GM19351 (cell line): ENCODE results near the gene PANK4.

ENCODE experiments used
- ATAC-seq: cut with Tn5 transposase; IDR thresholded peaks from one replicate; pipeline ENCODE4 v1.9.1; 2021; ENCODE audit warnings: mild to moderate bottlenecking, moderate library complexity; ENCODE audit not compliant: unreplicated experiment

PANK4 gene

DNA sequence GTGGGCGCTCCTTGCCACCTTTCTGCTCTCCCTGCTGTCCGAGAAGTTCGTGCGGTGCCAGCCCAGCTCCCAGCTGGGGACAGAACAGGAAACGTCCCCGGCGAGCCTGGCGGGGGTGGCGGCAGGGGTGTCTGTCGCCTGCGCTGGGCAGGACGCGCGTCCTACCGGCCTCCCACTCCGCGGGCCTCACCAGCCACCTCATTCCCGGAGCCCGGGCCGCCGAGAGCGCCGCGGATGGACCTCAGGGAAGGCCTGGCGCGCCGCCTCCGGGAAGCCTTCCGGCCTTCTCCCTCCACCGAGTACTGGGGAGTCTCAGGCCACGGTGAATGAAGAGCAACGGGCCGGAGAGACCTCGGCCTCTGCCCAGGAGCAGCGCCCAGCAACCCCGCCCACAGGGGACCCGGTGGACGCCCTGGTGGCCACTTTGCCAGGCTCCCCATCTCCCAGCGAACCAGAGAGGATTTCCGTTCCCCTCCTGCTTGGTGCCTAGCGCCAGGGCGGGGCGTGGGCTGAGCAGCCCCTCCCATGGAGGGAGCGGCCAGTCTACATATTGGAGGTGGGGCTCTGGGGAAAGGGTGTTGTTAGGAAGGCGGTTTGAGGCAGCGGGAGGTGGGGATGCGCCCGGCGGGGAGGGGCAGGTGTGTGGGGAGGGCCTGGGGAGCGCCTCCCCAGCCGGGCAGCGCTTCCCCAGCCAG, 20.3 kb upstream of the PANK4 start:
- ATAC-seq, result peak; percentile 36

DNA sequence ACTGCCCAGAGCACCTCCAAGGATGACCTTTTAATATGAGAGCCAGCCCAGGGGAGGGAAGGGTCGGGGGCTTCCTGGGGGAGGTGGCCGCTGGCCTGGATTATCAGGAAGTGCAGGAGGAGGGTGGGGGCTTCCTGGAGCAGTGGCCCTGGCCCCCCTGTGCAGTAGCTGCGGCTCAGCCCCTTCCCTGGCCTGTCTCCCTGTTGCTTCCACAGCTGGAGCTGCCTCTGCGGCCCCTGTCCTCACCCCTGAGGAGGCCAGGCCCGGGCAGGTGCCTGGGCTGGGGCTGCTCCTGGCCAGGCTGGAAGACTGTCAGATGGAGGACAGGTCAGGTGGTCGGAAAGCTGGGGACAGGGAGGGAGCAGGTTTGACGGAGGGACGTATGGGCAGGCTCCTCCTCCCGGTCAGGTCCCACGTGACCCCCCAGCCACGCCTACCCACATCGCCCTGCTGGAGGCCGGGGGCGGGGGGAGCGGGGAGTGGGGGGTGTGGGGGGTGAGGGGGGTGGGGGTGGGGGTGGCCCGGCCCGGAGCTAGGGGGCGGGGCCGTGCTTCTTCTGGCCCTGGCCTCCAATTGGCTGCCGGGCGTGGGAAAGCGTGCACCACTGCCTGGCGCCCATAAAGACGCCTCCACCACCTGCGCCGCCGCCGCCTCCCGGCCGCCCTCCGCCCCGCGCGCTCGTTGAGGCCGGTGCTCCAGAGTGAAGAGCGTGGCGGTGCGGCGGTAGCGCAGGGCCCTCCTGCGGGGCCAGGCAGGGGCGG, 19.5 kb upstream of the PANK4 start:
- ATAC-seq, result peak; percentile 35

DNA sequence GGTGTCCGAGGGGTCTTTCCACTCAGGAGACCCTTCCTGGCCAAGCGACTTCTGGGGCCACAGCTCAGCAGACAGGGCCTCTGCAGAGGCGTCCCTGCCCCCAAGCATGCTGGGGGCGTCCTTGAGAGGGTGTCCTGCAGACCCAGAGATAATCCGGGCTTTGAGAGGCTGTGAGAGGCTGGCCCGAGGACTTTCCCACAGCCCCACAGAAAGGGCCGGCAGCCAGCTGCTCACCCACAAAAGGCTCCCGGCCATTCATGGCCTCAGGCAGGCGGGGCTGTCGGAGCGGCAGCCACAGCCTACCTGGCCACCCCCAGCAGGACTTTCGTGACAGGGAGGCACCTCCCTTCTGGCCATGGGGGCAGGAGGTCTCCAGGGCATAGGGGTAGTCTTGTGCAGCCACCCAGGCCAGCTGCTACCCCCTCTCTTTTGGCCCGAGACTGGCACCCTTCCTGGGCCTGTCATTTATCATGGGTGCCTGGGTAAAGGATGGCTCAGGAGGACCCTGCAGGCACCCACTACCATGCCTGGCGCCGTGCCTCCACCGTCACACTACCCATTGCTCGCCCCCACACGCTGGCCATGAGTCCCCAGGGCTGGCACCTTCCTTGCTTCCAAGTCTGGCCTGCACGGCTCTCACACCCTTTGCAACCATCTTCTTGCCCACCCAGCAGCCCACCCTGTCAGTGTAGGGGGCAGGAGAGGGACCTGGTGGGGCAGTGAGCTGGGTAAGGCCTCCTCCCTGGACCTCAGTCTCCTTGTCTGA, 18.7 kb upstream of the PANK4 start:
- ATAC-seq, result no peak

DNA sequence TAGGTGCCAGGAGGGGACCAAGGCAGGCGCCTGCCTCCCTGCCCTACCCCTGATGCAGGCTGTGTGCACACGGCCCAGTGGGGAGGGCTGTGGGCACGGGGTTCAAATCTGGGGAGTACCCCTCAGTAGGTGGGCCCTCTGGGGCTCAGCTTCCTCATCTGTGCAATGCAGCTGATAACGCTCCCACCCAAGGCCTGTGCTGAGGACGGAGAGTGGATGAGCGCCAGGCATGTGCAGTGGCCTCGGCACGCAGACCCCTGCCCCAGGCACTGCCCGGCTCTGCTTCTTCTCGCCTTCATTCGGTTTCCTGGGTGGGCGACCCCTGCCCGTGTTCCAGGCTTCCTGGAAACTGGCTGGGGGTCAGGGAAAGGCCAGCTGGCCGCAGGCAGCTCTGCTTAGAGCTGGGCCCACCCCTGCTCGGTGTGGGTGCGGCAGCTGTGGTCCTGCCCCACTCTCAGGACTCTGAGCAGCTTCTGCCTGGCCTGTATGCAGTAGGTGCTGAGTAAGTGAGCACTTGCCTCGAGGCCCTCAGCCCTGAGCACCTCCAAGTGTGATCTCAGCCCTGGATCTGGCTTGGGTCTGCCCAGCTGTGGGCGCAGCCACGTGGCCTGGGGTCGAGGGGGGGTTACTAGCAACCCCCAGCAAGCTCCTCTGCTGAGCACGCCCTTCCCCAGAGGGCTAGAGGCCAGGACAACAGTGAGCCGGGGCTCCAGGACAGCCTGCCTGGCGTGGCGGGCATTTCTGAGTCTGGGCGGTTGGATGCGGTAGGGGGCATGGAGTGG, 17.9 kb upstream of the PANK4 start:
- ATAC-seq, result no peak

DNA sequence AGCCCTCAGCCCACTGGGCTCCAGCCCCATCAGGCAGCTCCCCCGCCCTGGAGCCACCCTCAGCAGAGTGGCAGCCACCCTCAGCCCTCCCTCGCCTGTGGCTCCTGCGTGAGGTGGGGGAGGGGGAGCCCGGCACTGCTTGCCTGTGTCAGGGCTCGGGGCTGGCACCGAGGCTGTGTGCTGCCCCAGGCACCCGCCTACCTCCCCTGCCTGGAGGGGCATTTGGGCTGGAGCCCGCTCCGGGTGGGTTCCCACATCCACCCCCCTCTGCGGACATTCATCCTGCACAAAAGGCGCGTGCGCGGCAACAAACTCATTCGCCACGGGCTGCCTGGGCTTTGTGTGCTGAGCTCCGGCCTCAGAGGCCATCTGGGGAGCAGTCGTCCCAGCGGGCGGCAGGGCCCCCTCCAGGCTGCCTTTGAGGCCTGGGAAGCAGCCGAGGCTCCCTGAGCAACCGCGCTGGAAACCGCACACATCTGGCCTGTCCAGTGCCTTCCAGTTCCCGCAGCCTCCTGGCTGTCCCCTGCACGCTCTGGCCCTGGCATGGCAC, 17.2 kb upstream of the PANK4 start:
- ATAC-seq, result no peak

DNA sequence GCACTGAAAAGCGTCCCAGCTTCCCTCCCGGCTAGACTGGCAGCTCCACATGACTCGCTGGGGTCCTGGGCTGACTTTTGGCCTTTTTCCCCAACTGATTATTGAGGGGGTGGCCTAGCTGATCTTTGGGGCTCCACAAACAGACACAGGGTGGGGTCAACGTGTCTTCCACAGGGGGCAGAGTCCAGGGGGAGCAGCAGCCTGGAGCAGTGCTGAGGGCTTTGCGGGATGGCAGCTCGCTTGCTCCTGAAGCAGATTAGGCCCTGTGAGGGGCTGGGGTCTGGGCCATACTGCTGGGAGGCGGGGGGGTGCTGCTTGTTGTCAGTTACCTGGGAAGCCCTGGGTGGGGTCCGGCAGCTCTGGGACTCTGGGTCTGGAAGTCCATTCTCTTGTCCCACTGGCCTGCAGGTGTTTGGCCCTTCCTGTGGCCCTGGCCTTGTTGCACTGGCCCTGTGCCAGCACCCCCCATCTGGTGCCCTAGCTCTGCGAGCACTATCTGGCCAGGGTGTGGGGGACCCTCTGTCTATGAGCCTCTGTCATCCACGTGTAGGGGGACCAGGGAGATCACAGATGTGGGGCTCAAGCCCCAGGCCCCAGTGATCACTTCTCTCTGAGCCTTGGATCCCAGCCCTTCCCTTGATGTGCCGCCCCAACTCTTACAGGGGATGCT, 16.0 kb upstream of the PANK4 start:
- ATAC-seq, result no peak

DNA sequence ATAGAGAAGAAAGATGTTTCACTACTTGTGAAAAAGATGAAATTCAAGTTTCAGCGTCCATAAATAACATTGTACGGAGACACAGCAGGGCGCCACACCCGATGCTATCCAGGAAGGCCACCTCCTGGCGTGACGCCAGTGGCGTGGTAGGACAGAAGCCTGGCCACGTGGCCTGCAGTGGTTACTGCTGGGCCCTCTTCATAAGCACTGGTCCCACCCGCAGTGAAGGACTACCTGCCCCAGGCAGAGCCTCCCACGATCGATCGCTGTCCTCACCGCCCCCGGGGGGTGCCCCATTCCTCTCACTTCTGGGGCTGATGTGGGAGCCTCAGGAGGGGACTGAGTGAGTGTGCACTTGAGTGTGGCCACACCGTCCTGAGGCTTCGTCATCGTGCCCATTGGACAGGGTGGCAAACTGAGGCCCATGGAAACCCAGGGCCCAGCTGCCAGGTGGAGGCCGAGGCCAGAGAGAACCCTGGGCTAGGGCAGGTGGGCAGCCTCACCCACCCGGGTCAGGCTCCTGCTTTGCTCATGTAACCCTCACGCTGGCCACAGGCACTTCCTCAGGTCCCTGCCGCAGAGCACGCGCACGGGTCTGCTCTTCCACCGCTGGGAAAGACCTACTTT, 15.3 kb upstream of the PANK4 start:
- ATAC-seq, result no peak

DNA sequence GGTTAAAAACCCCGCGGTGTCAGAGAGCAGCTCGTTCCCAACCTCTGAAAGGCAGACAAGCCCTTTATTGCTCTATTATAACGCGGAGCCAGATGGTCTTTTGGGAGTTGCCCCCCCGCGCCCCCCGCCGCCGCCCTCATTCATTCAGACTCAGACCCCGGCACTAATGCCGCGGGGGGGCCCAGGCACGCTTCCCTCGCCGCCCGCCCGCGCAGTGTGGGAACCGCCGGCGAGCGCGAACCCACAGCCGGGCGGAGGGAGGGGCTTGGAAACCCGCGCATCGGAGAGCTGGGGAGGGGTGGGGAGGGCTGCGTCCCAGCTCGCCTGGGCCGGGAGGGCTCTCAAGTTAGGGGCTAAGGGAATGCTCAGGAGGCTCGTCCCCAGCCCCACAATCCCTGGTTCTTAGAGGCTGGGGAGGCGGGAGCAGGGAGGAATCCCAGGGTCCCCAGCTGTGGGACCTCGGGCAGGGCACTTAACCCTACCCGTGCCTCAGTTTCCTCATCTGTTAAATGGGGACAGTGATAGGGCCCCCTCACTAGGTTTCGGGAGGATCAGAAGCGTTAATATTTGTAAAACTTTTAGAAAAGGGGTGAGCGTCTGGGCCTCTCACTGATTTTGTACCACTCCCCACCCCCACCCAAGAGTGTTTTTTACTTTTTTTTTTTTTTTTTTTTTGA, 14.6 kb upstream of the PANK4 start:
- ATAC-seq, result no peak

DNA sequence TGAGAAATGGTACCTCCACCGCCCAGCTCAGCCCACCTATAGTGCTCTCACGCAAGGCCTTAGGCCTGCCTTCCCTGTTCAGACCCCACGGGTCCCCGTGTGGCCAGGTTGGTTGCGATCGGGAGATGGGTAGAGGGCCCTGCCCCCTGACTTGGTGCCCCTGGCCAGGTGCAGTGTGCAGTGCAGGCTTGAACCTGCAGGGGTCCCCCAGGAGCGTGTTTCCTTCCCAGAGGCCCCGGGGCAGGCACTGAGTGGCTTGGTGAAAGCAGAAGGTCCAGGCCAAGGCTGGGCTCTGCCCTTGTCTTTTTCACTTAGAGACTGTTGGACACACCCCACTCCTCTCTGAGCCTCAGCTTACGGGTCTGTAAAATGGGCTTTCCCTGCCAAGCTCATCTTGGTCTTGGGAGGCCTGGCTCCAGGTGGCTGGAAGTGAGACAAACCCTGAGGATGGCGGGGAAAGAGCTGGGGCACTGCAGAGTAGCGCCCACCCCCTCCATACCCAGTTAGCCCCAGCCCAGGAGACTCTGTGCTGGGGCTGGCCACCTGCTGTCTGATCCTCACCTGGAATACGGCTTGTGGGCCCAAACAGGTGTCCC, 13.0 kb upstream of the PANK4 start:
- no peak for ATAC-seq

DNA sequence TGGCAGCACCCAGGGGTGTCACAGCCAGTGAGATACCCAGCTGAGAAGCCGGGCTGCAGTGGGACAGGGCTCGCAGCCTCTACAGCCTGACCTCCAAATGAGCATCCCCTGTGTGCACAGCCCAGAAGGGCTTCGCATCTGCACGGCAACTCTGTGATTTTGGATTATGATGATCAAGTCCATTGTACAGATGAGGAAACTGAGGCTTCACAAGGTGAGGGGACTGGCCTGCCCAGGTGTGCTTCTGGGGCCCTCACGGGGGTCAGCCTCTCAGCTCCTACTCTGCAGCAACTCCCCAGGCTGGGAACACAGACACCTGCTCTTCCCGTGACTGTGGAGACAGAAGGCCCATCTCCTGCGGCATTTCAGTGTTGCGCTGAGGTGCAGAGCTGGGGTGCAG, 12.5 kb upstream of the PANK4 start:
- ATAC-seq, result no peak

DNA sequence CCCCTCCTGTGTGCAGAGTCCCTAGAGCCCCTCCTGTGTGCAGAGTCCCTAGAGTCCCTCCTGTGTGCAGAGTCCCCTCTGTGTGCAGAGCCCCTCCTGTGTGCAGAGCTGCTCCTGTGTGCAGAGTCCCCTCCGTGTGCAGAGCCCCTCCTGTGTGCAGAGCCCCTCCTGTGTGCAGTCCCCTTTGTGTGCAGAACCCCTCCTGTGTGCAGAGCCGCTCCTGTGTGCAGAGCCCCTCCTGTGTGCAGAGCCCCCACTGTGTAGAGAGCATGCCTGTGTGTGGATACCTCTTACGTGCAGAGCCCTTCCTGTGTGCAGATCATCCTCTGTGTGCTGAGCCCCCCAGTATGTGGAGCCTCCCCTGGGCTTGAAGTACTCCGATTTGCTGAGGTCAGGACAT, 12.0 kb upstream of the PANK4 start:
- no peak for ATAC-seq

DNA sequence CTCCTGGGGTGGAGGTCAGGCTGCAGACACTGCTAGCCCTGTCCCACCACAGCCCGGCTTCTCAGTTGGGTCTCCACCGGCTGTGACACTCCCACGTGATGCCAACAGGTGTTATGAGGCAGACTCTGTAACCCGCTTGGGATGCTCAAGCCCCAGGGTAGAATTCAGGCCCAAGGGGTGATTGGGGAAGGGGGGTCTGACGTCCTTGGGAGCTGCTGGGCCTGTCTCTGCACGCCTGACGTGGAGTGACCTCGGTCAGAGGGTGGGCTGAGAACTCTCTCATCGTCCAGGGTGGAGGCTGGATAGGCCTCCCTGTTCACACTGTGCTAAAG, 11.4 kb upstream of the PANK4 start:
- no peak for ATAC-seq

DNA sequence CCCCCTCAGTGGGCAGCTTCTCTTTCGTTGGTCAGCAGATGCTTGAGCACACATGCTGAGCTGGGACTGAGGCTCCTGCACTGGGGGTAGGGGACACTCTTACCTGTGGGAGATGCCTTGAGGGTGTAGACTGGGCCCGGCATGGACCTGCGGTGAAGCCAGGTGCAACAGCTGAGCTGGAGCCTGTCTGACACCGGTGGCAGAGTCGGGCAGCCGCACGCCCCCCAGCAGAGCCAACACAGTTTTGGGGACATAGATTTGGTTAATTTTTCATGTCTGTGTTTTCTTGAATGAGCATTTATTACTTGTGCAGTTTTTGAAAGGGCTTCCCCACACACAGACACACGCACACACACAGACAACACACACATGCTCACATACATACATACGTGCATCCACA, 9.6 kb upstream of the PANK4 start:
- no peak for ATAC-seq

DNA sequence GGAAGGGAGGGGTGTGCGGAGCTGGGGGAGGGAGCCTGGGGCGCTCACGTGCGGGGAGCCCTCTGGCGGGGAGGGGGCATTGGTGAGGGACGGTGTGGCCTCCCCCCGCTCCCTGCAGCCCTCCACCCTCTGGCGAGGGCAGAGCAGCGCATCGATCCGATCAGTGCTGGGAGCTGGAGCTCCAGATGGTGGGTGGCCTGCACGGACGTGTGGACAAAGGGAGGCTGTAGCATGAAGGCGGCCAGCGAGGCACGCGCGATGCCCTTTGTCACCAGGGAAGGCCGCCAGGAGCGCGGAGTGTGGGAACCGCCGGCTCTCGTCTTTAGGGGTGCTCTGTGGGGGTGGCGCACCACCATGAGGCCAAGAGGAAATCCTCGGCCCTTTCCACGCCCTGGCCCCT, 9.1 kb upstream of the PANK4 start:
- no peak for ATAC-seq

DNA sequence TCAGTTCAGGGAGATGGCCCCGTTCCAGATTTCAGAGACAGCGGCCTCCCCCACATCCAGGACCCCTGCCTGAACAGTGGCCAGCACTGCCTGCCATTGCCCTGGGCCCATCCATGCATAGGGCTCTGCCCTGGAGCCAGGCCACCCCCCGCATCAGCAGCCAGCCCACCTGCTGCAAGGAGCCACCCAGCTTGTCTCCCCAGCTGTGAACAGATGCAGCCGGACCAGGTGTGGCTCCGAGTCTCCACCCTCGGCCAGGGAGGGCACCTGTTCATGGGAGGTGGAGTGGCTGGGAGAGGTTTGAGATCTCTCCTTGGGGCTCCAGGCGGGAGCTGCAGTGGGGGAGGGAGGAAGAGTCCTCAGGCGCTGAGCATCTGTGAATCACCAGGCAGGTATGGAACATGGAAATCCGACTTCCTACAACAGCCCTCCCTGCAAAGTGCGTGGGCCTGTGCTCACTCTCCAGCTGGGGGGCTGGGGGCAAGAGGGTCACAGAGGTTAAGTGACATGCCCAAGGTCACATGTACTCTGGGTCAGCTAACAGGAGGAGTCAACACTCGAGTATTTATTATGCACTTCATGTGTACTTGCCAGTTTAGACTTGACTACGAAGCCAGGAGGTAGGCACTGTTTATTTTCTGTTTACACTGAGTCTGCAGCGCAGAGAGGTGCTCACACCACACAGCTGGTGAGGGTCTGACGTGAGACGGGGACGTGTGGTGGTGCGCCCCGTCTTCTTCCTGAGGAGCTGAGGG, 8.5 kb upstream of the PANK4 start:
- ATAC-seq, result no peak

DNA sequence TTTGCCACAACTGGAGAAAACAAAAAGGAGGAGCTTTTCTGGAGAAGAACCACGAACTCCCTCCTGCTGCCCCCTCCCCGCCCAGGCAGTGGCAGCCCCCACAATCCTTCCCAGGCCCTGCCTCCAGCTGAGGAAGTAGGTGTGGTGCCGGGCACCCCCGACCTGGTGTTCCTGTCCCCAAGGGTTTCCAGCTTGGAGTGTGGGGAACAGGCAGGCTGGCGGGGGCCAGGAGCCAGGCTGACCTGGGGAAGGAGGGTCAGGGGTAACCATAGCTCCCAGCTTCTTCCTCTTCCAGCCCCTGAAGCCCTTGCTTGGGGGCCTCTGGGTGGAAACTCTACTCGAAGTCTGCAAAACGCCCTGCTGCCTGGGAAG, 7.9 kb upstream of the PANK4 start:
- ATAC-seq, result no peak

DNA sequence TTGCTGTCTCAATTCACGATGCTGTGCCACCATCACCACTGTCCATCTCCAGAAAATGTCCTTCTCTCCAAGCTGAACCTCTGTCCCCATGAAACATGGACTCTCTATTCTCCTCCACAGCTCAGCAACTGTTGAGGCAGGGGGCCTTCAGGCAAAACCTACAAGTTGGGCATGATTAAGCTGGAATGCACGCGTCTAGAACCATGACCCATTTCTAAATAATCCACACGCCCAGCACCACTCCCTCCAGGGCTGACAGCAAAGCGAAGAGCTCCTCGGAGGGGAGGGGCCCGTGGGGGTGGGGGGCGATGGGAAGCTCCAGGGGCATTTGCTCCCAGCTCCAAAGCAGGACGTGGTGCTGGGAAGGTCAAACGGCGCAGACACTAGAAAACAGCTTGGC, 7.0 kb upstream of the PANK4 start:
- no peak for ATAC-seq

DNA sequence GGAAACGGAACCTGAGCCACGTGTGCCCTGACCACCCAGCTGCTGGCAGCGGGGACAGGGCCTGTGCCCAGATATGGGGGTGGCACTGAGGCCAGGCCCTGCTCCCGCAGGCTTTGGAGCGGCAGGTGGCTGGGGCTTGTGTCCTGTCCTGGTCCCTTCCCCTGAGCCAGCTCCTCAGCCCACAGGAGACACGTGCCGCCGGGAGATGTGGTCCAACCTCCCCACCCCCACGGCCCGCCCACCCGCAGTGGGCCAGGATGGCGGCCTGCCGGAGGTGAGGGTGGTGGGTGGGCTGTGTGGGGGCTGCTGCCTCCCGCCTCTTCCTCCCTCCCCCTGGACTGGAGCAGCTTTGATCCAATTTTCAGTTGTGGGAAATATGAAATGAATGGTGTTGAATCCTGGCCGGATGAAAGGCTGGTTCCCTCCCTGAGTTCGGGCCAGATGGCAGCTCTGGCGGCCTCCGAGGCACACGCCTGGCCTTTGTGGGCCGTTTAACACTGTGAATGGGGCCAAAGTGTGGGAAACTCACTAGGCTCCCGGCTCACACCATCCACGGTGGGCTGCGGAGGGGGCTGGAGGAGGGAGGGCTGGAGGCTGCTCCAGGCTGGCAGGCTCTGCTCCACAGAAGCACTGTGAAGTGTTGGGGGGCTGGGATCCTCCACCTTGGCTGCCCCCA, 6.2 kb upstream of the PANK4 start:
- no peak for ATAC-seq
